Measurements from ENCODE around the gene AP1M2. TPM values are rescaled to one million over a fixed set of nuclear protein-coding genes. Genes with fewer than 3 reads are reported as not detected.

Gene AP1M2
- total and polyA plus RNA-seq, 2 donors (not counting 3 experiments of a cell fraction or from before 2014, with no cell fraction given) = 0.19 TPM; not detected in 1

DNA sequence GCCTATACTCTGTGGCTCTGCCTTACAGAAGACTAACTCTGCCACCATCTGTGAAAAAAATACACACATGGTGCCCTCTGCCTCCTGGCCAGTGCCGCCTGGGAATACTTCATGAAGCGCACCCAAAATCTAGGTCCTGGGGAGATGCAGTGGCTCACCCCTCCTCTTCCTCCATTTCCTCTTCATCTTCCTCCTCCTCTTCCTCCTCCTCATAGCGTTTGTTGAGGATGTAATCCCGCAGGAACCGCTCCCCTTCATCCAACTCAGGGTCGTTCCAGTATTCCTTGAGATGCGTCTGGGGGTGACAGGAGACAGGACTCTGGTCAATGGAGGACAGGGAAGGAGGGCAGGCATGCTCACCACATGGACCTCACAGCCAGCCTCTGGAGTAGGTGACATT lies 27.0 kb downstream of the AP1M2 start:
- no peaks in the 10 kb centered on the region for H3K9me3 ChIP-seq (replicated peaks; ENCODE audit: control insufficient read depth, insufficient read depth, low read length)
- no peaks in the 10 kb centered on the region for H3K27me3 ChIP-seq (ENCODE audit: control insufficient read depth in 2 of 2, insufficient read depth in 2 of 2, low read length in 2 of 2)
- intact Hi-C loops (cut with micrococcal nuclease) (no loop called here), dilution Hi-C loops (cut with MboI; ENCODE audit: extremely low pct_ligation_motif_present, low sequenced_read_pairs) (no loop called here)
- no peak overlapping the region for H3K27ac ChIP-seq (ENCODE audit: insufficient read depth, low read depth, low read length)
- H2AFZ ChIP-seq (ENCODE audit: low read depth, low read length) = no peak overlapping the region
- H4K20me1 ChIP-seq (replicated peaks; ENCODE audit: control insufficient read depth, extremely low read depth, insufficient read depth, low read length) = no peaks in the 10 kb centered on the region
- H3K9me1 ChIP-seq (replicated peaks; ENCODE audit: control insufficient read depth, extremely low read depth, insufficient read depth, low read length) = no peaks in the 10 kb centered on the region
- no peak overlapping the region for H3K4me2 ChIP-seq (ENCODE audit: insufficient read depth, low read length)
- DNase-seq (ENCODE audit: low read depth, low spot score) = no peak
- CTCF ChIA-PET = no interaction called here
- POLR2A ChIA-PET = no interaction called here
- peaks cover 6% of the 10 kb centered on the region for H3K79me2 ChIP-seq (ENCODE audit: control insufficient read depth, insufficient read depth, low read length)
- no TSS peak for BruUV-seq (replicated peaks)
- no peak for FAIRE-seq
- H3K4me3 ChIP-seq (replicated peaks in 1 of 3; ENCODE audit: insufficient read depth in 1 of 3, low read depth in 1 of 3, low read length in 3 of 3) = no peak overlapping the region
- TF ChIP-seq MYC (IDR thresholded peaks at IDR 0.05; ENCODE audit: low read depth, low read length) (no peak), JUN (IDR thresholded peaks at IDR 0.05; ENCODE audit: borderline replicate concordance, insufficient read depth, insufficient read length, low read depth) (no peak), POLR2A (IDR thresholded peaks at IDR 0.05; ENCODE audit: low read depth, low read length) (no peak), POLR2AphosphoS5 (IDR thresholded peaks at IDR 0.05; ENCODE audit: insufficient read depth, low read depth, low read length) (no peak), EZH2 (IDR thresholded peaks at IDR 0.05; ENCODE audit: borderline replicate concordance, low read depth, low read length, severe bottlenecking) (no peak)
- H3K4me1 ChIP-seq (ENCODE audit: control insufficient read depth, extremely low read depth, insufficient read depth, low read length) = peaks cover 3% of the 10 kb centered on the region
- H3K36me3 ChIP-seq (ENCODE audit: control insufficient read depth in 2 of 2, extremely low read depth in 1 of 2, insufficient read depth in 2 of 2, low read length in 2 of 2) = peaks cover 3 to 16% of the 10 kb centered on the region in 2 experiments
- H3K9ac ChIP-seq (replicated peaks; ENCODE audit: extremely low read depth, insufficient read depth, low read length) = no peak overlapping the region

GRCh38 chr19:10557603-10558197 lies 29.4 kb downstream of the AP1M2 start:
- H3K9ac ChIP-seq (replicated peaks; ENCODE audit: extremely low read depth, insufficient read depth, low read length) = no peak overlapping the region
- H2AFZ ChIP-seq (ENCODE audit: low read depth, low read length) = no peak overlapping the region
- dilution Hi-C loops (cut with MboI; ENCODE audit: extremely low pct_ligation_motif_present, low sequenced_read_pairs) = no loop called here
- ChIA-PET CTCF (interaction anchor here (1.3 kb wide), 1 partner anchor 74 kb away, joined by 3 read pairs; no protein-coding TSS in a partner anchor), POLR2A (no interaction called here)
- no peak overlapping the region for H3K4me2 ChIP-seq (ENCODE audit: insufficient read depth, low read length)
- FAIRE-seq = no peak
- H3K9me1 ChIP-seq (replicated peaks; ENCODE audit: control insufficient read depth, extremely low read depth, insufficient read depth, low read length) = no peaks in the 10 kb centered on the region
- H3K36me3 ChIP-seq (ENCODE audit: control insufficient read depth in 2 of 2, extremely low read depth in 1 of 2, insufficient read depth in 2 of 2, low read length in 2 of 2) = peaks cover 7 to 35% of the 10 kb centered on the region in 2 experiments
- H3K4me3 ChIP-seq (replicated peaks in 1 of 3; ENCODE audit: insufficient read depth in 1 of 3, low read depth in 1 of 3, low read length in 3 of 3) = no peak overlapping the region
- no peak for TF ChIP-seq EZH2 (IDR thresholded peaks at IDR 0.05; ENCODE audit: borderline replicate concordance, low read depth, low read length, severe bottlenecking)
- TF ChIP-seq POLR2AphosphoS5 (IDR thresholded peaks at IDR 0.05; ENCODE audit: insufficient read depth, low read depth, low read length) = no peak
- H4K20me1 ChIP-seq (replicated peaks; ENCODE audit: control insufficient read depth, extremely low read depth, insufficient read depth, low read length) = no peaks in the 10 kb centered on the region
- no peak overlapping the region for H3K27ac ChIP-seq (ENCODE audit: insufficient read depth, low read depth, low read length)
- no peaks in the 10 kb centered on the region for H3K4me1 ChIP-seq (ENCODE audit: control insufficient read depth, extremely low read depth, insufficient read depth, low read length)
- H3K27me3 ChIP-seq (ENCODE audit: control insufficient read depth in 2 of 2, insufficient read depth in 2 of 2, low read length in 2 of 2) = no peaks in the 10 kb centered on the region
- intact Hi-C loops (cut with micrococcal nuclease) = no loop called here
- BruUV-seq (replicated peaks) = no TSS peak
- H3K9me3 ChIP-seq (replicated peaks; ENCODE audit: control insufficient read depth, insufficient read depth, low read length) = no peaks in the 10 kb centered on the region
- no peak for DNase-seq (ENCODE audit: low read depth, low spot score)
- no peaks in the 10 kb centered on the region for H3K79me2 ChIP-seq (ENCODE audit: control insufficient read depth, insufficient read depth, low read length)

Measured in endothelial cell of umbilical vein (primary cell).